Calu3 (cell line): ENCODE results near the gene USP10. TPM values are rescaled to one million over a fixed set of nuclear protein-coding genes. Genes with fewer than 3 reads are reported as not detected.

Source experiments
- BruUV-seq: library from RNA; stranded (reverse); fragments of 400-500 nt; replicated peaks from 2 replicates; lab custom pipeline; 2021; lab: Mats Ljungman, UMichigan
- CTCF ChIA-PET: fragments of 300-600 bp; sonication (Branson Sonifier 250); formaldehyde crosslinking; loops from one replicate; lab custom pipeline; 2022; ENCODE audit warnings: antibody characterized with exemption; lab: Charles Lee
- DNase-seq: peaks from one replicate; pipeline ENCODE4 v3.0.0; 2022
- H3K27ac Mint-ChIP-seq: one replicate; pipeline ENCODE4 v1.8.0; 2022; ENCODE audit warnings: mixed read lengths; ENCODE audit not compliant: unreplicated experiment
- H3K27me3 Mint-ChIP-seq: one replicate; pipeline ENCODE4 v1.8.0; 2022; ENCODE audit warnings: mixed read lengths; ENCODE audit not compliant: unreplicated experiment
- H3K36me3 Mint-ChIP-seq: one replicate; pipeline ENCODE4 v1.8.0; 2022; ENCODE audit warnings: mild to moderate bottlenecking, moderate library complexity, mixed read lengths; ENCODE audit not compliant: insufficient read depth, unreplicated experiment
- H3K4me1 Mint-ChIP-seq: one replicate; pipeline ENCODE4 v1.8.0; 2022; ENCODE audit warnings: mild to moderate bottlenecking, low read depth, mixed read lengths; ENCODE audit not compliant: unreplicated experiment
- H3K4me3 Mint-ChIP-seq: one replicate; pipeline ENCODE4 v1.8.0; 2022; ENCODE audit warnings: mild to moderate bottlenecking, low read depth, moderate library complexity, mixed read lengths; ENCODE audit not compliant: unreplicated experiment
- H3K9me3 Mint-ChIP-seq: one replicate; pipeline ENCODE4 v1.8.0; 2022; ENCODE audit warnings: low read depth, mixed read lengths; ENCODE audit not compliant: unreplicated experiment
- CTCF ChIP-seq: fragments of 200-600 bp; IDR thresholded peaks from one replicate; pipeline ENCODE4 v1.8.0; 2022; ENCODE audit warnings: antibody characterized with exemption; ENCODE audit not compliant: unreplicated experiment
- intact Hi-C: fragments of 100-400 bp; cut with micrococcal nuclease; formaldehyde crosslinking; loops from one replicate; pipeline ENCODE4 v1.10.0; 2022; ENCODE audit not compliant: unreplicated experiment
- total RNA-seq: library from RNA; stranded (reverse); gene quantifications from 2 replicates; pipeline ENCODE4 v1.2.3, GENCODE V29; 2022

Gene USP10
- total RNA-seq, 1 experiment from 2014 or later = 141 TPM

DNA sequence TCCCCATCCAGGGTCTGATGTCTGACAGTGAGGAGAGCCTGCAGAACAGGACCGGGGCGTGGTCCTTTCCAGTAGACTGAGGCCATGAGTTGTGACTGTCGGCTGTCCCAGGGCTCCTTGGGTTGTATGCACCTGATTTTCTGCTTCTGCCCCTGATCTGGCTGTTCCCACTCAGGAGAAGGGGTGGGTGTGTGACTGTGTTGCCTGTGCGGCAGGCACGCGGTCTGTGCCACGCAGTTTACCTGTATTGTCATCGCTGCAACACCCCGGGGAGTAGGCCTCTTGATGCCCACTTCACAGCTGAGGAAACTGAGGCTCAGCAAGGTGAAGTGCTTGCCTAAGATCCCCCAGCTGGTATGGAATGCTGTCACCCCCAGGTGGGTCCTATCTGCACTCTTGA lies 121.4 kb downstream of the USP10 start:
- no peaks in the 10 kb centered on the region for H3K9me3 Mint-ChIP-seq
- peaks cover 17% of the 10 kb centered on the region for H3K36me3 Mint-ChIP-seq
- no peak overlapping the region for H3K4me3 Mint-ChIP-seq
- no peak for DNase-seq
- no peak for TF ChIP-seq CTCF
- BruUV-seq = no TSS peak
- intact Hi-C loops = no loop called here
- H3K4me1 Mint-ChIP-seq = peaks cover 24% of the 10 kb centered on the region
- peaks cover 93% of the 10 kb centered on the region for H3K27me3 Mint-ChIP-seq
- H3K27ac Mint-ChIP-seq = no peak overlapping the region
- CTCF ChIA-PET = no interaction called here

GRCh38 chr16:84821728-84822689 lies 122.2 kb downstream of the USP10 start:
- Mint-ChIP-seq H3K36me3 (peaks cover 17% of the 10 kb centered on the region), H3K27me3 (peaks cover 85% of the 10 kb centered on the region), H3K9me3 (no peaks in the 10 kb centered on the region), H3K27ac (no peak overlapping the region), H3K4me1 (peaks cover 24% of the 10 kb centered on the region), H3K4me3 (no peak overlapping the region)
- TF ChIP-seq CTCF = no peak
- intact Hi-C loops = no loop called here
- no TSS peak for BruUV-seq
- CTCF ChIA-PET = no interaction called here
- DNase-seq = no peak

GRCh38 chr16:84822990-84823389 lies 123.2 kb downstream of the USP10 start:
- H3K4me3 Mint-ChIP-seq = no peak overlapping the region
- peaks cover 84% of the 10 kb centered on the region for H3K27me3 Mint-ChIP-seq
- BruUV-seq = no TSS peak

GRCh38 chr16:84823484-84823883 lies 123.7 kb downstream of the USP10 start:
- H3K36me3 Mint-ChIP-seq = peaks cover 17% of the 10 kb centered on the region
- intact Hi-C loops = no loop called here
- TF ChIP-seq CTCF = no peak
- H3K4me3 Mint-ChIP-seq = no peak overlapping the region
- BruUV-seq = no TSS peak
- peaks cover 23% of the 10 kb centered on the region for H3K4me1 Mint-ChIP-seq
- no peak for DNase-seq
- H3K27me3 Mint-ChIP-seq = peaks cover 84% of the 10 kb centered on the region
- H3K9me3 Mint-ChIP-seq = no peaks in the 10 kb centered on the region
- no peak overlapping the region for H3K27ac Mint-ChIP-seq
- CTCF ChIA-PET = no interaction called here

More at GRCh38 chr16:84822990-84823389, 123.2 kb downstream of the USP10 start:
- no peak for TF ChIP-seq CTCF
- DNase-seq = no peak
- intact Hi-C loops = no loop called here
- CTCF ChIA-PET = no interaction called here
- Mint-ChIP-seq H3K4me1 (peaks cover 24% of the 10 kb centered on the region), H3K36me3 (peaks cover 17% of the 10 kb centered on the region), H3K27ac (no peak overlapping the region), H3K9me3 (no peaks in the 10 kb centered on the region)
